Measurements from ENCODE around the gene ZACN.
"Not testable (repeated sequence)": the region's sequence is repeated elsewhere in the genome, so short reads cannot be mapped to it uniquely, and the experiment has no call there.

The ZACN gene

DNA sequence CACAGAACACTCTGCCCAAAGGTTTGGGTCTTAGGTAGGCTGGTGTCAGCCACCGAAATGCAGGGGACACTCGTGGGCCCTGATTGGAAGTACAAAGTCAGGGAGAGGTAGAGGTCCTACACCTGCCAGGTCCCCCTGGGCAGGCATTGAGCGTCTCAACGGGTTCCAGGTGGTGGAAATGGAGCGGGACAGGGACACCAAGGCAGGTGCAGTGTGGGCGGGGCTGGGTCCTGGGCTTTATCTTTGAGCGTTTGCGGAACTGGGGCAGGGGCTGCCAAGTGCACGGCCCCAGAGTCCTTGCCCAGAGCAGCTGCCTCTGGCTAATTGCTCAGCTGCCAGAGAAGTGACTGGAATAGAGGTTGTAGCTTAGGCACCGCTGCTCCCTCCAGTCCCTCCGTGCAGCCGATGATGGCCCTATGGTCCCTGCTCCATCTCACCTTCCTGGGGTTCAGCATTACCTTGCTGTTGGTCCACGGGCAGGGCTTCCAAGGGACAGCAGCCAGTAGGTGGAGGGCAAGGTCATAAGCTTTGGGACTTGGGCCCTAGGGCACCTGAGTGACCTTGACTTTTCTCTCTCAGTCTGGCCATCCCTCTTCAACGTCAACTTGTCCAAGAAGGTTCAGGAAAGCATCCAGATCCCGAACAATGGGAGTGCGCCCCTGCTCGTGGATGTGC is at the start of gene ZACN:
Gene ZACN (plus strand): TSS at position 323 of the 675 bp plus-strand sequence. CDS start 83 bp downstream, at position 406.
- DNase-seq (ENCODE audit: low read depth): no peak

DNA sequence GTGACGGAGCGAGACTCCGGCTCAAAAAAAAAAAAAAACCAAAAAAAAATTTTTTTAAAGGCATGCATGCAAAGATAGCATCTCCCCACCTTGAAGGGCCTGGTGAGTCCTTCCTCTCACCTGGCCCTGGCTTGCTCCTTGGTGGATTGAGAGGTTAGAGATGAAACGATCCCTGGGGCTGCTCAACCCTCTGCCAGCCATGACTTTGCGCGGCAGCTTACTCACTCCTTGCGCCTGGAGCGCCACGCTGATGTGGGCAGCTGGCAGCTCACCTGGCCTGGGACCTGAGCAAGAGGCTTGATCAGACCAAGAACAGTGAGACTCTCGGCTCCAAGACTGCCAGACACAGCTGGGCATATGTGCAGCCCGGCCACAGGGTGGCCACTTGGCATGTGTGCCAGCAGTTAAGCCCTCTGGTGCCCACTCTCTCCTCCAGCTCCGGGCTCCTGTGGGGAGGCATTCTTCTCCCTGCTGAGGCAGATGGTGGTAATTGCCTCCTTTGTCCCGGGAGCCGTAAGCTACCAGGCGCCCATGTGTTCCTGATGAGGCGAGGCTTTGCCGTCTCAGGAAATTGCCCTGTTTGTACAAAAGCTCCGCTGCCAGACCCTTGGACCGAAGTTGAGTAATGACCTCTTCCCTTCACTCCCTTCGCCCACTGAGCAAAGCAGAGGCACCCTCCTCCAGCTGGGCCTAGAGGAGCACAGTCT is 46.8 kb upstream of the ZACN start:
- no peak for DNase-seq (ENCODE audit: low read depth)

DNA sequence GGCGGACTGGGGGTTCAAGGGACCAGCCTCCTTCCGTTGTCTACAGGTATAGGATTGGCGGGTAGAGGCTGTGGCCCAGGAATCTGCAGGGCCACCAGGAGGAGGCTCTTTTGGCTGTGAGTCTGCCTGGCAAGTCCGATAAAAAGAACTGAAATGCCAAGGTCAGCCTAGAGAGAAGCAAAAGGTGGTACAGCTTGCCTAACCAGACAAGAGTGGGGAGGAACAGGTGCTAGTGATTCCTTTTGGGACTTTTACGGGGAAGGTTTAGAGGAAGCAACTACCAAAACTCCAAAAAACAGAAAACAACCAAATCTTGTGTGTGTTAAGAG is 46.2 kb upstream of the ZACN start:
- DNase-seq (ENCODE audit: low read depth): no peak

DNA sequence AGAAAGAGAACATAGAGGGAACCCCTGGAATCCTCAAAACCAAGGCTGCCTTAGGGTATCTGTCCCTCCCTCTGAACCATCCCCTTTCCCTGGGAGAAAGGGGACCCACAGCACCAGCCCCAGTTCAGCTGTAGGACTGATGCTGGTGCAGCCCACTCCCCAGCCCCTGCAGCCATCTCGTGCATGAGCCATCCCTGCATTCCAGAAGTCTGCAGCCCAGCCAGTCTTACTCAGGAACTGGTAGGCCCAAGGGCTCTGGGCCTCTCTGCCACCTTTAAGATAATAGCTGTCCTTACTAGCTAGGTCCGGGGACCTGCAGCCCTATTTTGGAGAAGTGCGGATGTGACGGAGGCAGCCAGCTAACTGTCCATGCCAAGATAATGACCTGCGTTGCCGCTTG is 45.8 kb upstream of the ZACN start:
- DNase-seq (ENCODE audit: low read depth): no peak

DNA sequence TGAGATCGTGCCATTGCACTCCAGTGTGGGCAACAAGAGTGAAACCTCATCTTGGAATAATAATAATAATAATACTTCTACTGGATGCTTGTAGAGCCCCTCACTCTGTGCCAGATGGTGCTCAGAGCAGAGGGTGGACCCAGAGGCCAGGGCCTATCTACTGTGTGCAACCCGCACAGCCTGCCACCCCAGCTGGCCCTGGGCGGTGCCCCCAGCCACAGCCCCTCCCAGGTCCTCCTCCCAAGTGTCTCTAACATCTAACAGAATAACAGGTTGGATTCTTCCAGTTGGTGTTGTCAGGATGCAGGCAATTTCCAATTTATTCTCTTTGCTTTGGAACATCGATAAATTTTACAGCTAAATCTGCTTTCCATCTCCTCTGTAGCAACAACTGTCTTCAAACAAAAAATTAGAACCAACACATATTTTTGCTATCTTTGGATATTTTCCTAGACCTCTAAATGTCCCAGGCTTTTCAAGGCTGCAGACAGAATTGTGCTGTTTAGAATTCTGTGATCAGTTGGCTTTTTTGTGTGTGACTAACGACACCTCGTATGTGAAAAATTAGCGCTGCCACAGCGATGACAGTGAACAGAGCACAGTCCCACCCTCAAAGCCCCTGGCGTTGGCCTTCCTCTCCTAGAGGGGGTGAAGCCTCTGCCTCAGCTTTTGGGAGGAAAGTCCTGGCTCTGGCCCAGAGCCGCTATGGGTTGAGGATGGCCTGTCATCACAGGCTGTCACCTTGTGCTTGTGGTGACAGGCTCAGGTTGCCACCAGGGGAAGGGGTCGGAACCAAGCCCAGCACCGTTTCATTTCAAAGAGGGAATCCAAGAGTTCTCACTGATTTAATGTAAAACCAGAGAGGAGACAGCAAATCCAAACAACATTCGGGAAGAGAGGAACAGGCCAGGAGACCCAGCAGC is 44.3 kb upstream of the ZACN start:
- no peak for DNase-seq (ENCODE audit: low read depth)

DNA sequence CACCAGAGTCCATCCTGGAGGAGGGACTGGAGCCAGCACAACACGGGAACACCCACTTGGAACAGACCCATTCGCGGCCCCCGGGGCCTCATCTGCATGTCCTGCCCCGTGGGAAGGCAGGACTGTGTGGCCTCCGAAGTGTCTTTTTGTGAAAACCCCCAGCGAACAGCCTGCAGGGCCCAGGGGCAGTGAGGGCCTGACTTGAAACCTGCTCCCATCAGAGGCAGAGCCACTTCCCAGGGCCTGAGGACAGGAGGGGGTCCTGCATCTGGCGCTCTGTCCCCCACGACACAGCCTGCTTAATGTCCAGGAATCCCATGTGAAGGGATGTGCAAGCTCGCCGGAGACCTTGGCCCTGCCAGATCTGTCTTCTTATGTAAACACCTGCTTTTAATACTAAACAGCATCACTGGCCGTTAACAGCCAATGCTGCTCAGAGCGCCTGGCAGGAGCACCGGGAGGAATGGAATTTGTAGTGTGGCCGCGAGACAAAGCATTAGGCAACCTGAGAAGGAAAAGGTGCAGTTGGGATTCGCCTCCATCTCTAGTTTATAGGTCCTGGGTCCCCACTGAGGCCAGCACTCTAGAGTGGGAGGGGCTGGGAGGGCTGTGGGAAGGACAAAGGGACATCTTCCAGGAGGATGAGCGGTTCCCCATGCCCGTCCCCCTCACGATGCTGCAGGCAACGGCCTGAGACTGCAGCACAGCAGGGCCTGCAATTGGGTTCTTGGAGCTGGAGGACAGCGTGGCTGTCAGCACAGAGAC is 42.3 kb upstream of the ZACN start:
- no peak for DNase-seq (ENCODE audit: low read depth)

DNA sequence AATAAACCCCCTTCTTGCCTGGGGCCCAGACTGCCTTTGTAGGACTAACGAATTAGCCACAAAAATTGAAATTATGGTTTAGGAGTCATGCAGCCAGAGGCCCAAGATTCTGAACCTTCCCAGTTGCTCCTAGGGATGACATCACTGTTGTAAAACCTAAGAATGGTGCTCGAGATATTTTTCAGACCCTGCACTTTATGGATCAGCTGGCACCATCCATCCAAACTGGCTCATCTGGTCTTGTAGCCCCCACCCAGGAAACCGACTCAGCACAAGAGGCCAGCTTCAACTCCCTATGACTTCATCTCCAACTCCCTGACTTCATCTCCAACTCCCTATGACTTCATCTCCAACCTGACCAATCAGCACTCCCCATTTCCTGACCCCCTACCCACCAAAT is 40.9 kb upstream of the ZACN start:
- no peak for DNase-seq (ENCODE audit: low read depth)

DNA sequence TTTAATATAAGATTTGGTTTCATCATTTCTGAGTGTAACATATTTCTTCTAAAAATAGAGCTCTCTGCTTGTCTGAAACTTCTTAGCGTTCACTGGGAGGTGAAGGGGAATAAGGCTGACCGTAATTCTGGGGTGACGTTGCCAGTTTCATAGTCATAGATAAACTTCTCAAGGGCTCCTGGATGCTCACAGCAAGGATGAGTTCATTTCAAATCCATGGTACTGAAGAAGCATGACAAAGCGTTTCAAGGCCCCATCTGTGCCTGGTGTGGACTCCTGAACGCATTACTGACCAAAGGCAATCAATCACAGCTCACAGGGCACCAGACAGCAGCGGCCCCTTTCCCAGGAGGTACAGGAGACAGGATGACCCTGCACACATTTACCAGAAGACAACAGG is 39.9 kb upstream of the ZACN start:
- DNase-seq (ENCODE audit: low read depth): no peak

DNA sequence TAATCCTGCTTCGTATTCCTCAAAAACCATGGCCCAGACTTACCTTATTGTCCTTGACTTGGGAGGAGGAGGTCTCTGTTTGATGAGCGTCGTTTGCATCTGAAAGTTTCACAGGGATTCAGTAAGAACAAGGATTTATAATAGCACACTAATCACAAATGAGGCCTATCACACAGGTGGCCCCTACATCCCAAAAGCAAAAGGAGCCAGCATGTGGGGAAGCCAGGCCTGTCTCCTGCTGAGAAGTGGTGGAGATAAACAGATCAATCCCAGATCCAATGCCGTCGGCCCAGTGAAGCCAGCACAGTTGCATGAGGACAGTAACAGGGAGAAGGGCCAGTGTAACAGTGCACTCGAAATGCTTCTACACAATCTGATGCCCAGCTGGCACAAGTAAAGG is 38.6 kb upstream of the ZACN start:
- no peak for DNase-seq (ENCODE audit: low read depth)

DNA sequence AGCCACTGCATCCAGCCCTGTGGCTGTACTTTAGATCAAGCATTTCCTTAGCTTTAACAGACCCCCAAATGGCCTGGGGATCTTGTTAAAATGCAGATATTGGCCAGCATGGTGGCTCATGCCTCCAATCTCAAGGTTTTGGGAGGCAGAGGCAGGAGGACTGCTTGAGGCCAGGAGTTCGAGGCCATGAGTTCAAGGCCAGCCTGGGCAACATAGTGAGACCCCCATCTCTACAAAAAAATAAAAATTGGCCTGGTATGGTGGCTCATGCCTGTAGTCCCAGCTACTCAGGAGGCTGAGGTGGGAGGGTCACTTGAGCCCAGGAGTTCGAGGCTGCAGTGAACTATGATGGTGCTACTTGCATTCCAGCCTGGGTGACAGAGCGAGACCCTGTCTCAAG is 36.1 kb upstream of the ZACN start:
- not testable (repeated sequence) for DNase-seq (ENCODE audit: low read depth)

DNA sequence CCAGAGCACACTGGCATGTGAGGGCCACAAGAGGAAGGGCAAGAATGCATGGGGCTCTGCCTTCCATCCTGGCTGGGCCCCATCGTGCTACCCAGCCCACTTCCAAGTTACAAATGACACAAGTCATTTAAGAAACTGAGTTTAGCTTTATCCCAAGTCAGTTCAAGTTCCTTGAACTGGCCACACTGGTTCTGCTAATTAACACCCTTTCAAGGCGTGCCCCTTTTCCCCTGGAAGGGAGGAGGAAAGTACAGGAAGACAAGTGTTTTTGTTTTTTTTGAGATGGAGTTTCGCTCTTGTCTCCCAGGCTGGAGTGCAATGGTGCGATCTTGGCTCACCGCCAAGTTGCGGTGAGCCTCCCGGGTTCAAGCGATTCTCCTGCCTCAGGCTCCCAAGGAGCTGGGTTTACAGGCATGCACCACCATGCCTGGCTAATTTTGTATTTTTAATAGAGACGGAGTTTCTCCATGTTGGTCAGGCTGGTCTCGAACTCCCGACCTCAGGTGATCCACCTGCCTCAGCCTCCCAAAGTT is 34.4 kb upstream of the ZACN start:
- not testable (repeated sequence) for DNase-seq (ENCODE audit: low read depth)

DNA sequence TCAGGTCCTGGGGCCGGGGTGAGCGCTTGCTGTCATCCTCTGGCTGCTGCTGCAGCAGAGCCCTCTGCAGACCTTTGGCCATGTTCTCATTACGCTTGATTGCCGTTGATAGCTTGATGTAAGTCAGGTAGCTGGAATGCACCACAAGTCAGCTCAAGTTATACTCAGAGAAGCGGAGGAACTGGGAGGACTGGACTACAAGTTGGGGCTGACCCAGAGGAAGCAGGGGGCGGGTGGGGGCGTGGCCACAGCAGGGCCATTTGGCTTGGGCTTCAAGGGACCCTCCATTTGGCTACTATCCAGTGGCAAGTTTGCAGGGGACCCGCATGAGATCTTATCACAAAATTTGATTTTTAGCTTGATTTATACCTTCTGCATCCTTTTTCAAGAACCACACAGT is 32.9 kb upstream of the ZACN start:
- no peak for DNase-seq (ENCODE audit: low read depth)

DNA sequence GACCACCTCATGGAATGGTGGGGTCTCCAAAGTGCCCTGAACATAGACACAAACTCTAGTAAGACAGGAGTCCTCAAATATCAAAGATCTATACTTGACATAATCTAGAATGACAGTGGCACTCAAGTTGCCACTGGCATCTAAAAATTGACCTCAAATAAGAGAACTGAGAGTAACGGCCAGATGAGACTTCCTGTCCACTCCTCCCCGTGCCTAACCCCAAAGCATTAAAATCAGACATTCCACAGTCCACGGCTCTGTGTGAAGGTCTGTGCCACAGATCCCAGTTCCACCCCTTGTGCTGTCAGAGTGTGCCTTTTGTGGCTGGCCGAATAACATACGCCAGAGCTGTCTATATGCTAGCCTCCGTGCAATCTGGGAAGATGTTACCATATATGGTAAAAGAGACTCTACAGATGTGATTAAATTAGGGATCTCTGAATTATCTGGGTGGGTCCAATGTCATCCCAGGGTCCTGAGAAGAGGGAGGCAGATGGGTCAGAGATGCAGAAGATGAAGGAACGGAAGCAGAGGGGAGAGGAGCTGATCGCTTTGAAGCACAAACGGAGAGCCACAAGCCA is 30.9 kb upstream of the ZACN start:
- no peak for DNase-seq (ENCODE audit: low read depth)

DNA sequence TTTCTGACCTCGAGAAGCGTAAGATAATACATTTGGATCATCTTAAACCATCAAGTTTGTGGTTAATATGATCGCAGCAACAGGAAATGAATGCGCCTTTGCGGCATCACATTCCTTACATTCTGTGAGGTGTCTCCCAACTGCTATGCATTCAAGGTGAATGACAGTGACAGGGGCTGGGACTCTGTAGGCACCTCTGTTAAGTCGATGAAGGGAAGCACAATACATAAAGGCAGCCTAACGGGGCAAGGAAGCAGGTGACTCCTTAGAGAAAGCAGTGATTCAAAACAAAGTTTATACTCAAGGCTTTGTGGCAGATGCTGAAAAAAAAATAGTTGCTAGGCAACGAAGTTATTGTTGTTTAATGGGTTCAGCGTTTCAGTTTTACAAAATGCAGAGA is 30.3 kb upstream of the ZACN start:
- no peak for DNase-seq (ENCODE audit: low read depth)

DNA sequence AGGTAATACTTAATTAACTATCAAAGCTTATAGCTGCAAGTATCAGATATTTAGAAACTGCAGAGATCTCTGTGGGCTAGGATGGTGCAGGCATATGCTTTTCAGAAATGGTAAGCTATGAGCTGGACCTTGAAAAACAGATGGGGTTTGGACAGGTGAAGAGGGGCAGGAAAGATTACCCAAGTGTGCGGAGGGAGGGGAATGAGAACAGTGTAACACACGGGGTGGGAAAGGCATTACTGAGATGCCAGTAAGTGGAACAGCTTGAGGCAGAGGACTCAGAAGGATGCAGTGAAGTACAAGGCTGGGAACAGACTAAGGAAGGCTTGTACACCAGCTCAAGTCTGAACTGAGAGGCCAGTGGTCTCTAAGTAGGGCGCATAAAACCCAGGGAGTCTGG is 29.7 kb upstream of the ZACN start:
- no peak for DNase-seq (ENCODE audit: low read depth)

DNA sequence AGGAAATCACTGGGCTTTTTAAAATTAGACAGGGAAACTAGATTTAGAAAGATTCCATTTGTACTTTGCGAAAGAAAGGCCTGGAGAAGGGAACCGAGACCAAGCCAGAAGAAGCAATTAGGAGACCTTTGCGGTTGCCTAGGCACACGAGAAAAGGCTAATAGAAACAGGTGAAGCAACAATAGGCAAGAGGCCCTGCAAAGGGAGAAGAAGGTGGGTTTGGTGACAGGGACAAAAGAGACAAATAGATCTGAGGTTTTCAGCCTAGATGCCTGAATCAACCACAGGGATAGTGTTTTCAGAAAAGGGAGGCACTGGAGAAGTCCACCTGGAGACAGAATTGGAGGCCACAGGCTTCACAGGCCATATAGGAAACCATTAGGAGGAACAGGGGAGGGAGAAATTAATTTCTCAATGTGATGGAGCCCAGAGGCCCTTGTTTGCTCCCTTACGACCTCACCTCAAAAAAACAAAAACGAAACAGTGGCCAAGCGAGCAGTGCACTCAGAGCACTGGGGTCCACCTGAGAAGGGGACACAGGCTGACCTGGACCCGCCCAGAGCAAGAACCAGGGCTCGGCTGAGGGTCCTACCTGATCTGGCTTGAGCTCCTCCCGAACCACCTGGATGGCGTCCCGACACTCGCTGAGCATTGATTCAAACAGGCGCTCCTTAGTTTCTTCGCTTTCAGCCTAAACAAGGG is 29.0 kb upstream of the ZACN start:
- DNase-seq (ENCODE audit: low read depth): no peak

DNA sequence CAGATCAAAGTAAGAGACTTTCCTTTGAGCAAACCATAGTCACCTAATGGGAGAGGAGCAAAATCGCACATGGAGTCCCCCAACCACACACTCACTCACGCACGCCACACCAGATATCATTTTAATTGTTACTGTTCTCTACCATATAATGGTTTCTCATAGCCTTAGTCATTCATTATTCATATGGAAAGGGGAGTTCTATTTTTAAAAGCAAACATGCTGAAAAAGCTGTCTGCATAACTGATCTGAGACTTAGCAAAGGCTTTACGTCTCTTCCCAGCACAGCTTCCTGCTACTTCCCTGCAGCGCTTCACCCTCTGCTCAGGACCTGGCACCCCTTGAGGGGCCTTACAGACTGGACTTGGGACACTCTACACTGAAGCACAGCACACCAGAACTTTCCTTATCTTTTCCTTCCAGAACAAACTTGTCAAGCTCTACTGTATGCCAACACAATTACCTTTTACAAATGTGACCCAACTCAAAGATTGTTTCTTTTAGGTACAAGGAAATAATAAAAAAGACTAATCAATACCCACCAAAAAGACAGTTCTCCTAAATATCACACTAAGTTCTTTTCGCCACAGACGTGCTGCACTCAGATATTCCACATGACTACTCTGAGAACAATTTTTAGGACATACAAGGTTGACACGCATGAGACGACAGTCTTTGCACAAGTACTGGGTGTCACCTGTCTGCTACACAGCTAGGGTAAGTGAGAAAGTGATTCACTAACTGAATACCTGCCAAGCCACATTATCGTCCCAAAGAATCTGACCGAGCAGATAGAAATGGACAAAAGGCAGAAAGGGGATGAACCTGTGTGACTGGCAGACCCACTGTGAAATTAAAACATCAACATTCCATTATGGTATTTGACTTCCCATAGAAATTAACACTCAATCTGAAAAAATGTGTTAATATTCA is 28.2 kb upstream of the ZACN start:
- DNase-seq (ENCODE audit: low read depth): no peak

DNA sequence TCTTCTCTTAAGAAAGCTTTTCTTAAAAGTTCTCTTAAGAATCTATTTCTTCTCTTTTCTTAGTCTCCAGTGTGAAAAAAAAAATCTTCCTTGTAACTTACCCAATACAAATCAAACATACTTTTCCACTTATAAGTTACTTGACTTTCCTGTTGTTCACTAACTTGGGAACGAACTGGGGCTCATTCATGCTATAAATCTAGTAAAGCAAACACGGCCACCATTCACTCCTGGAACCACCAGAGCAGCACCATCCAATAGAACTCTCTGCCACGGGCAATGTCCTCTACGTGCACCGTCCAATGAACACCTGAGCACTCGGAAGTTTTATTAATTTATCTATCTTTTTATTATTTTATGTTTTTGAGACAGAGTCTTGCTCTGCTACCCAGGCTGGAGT is 27.4 kb upstream of the ZACN start:
- no peak for DNase-seq (ENCODE audit: low read depth)

DNA sequence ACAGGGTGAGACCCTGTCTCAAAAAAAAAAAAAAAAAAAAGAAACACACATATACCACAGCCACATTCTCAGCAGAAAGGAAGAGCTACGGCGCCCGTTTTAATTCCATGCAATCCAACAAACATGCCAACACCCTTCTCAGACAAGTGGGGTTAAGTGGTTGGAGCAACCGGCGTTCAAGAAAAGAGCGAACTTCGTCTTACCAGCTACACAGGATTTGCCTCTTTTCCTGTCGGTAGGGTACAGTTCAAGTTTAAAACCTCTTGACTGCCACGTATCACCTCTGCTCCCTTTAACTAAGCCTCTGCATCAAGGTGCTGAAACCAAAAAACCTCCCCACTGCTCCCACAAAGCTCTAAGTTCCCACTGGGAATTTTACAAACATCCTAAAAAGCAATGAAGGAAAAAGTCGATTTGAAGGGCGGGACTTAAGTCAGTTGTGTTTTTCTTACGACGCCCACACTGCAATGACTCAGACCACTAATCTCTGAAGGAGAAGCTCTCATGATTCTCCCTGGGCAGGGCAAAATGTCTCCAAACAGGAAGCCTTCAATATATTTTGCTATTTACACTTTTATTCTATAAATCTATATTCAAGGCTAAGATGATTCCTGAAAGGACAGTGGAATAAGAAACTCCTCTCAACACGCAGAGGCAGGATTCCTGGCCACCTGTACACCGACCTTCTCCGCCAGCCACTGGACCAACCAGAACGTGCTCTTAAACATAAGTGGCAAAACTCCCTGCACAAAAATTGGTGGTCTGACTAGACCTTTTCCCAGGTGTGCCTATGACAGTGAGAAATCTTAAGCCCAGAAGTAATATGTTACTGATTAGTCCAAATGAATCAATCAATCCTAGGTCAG is 25.5 kb upstream of the ZACN start:
- DNase-seq (ENCODE audit: low read depth): no peak

Measured in activated T-cell treated with anti-CD3 and anti-CD28 coated beads for 24 hours (primary cell).